Neural cell (in vitro differentiated cells): ENCODE data around the gene COL20A1. TPM values are rescaled to one million over a fixed set of nuclear protein-coding genes. Genes with fewer than 3 reads are reported as not detected.

Source experiments
- H2AFZ ChIP-seq: fragments of 200-600, 300-800 bp; sonication (generic), shearing (Covaris generic); 2 replicates; pipeline ENCODE4 v1.6.0; 2014; ENCODE audit warnings: low read depth, mild to moderate bottlenecking, antibody characterized with exemption, low read length, moderate library complexity
- H3F3A ChIP-seq: fragments of 200-600 bp; shearing (Covaris generic); 2 replicates; pipeline ENCODE4 v1.6.1; 2016; ENCODE audit warnings: mild to moderate bottlenecking, moderate library complexity, mixed read lengths, antibody characterized with exemption, low read length; ENCODE audit not compliant: insufficient read depth, poor library complexity, severe bottlenecking
- H3K27ac ChIP-seq: fragments of 200-600, 300-800 bp; sonication (generic), shearing (Covaris generic); 2 replicates; pipeline ENCODE4 v1.5.1; 2014; ENCODE audit warnings: mild to moderate bottlenecking, low read length, moderate library complexity
- H3K27me3 ChIP-seq: fragments of 300-800, 200-600 bp; sonication (generic), shearing (Covaris generic); 2 replicates; pipeline ENCODE4 v1.6.0; 2014; ENCODE audit warnings: mild to moderate bottlenecking, low read depth, low read length, moderate library complexity; ENCODE audit not compliant: insufficient read depth
- H3K36me3 ChIP-seq: fragments of 300-800, 200-600 bp; sonication (generic), shearing (Covaris generic); 2 replicates; pipeline ENCODE4 v1.5.1; 2014; ENCODE audit warnings: mild to moderate bottlenecking, antibody characterized with exemption, low read length, moderate library complexity; ENCODE audit not compliant: insufficient read depth
- H3K4me2 ChIP-seq: fragments of 300-800, 200-600 bp; sonication (generic), shearing (Covaris generic); 2 replicates; pipeline ENCODE4 v1.6.0; 2014; ENCODE audit warnings: mild to moderate bottlenecking, low read length
- H3K4me3 ChIP-seq: fragments of 300-800, 200-600 bp; sonication (generic), shearing (Covaris generic); 2 replicates; pipeline ENCODE4 v1.5.1; 2014; ENCODE audit warnings: mild to moderate bottlenecking, low read length, moderate library complexity
- H3K79me2 ChIP-seq: fragments of 200-600 bp; shearing (Covaris generic); replicated peaks from 2 replicates; pipeline ENCODE4 v1.6.0; 2014; ENCODE audit warnings: mild to moderate bottlenecking, low read length, moderate library complexity; ENCODE audit not compliant: insufficient read depth
- H3K9ac ChIP-seq: fragments of 300-800, 200-600 bp; sonication (generic), shearing (Covaris generic); 2 replicates; pipeline ENCODE4 v1.6.1; 2016; ENCODE audit warnings: mild to moderate bottlenecking, low read length, mixed read lengths
- H3K9me2 ChIP-seq: fragments of 200-600 bp; shearing (Covaris generic); 2 replicates; pipeline ENCODE4 v1.6.1; 2016; ENCODE audit warnings: mild to moderate bottlenecking, low read length, mixed read lengths; ENCODE audit not compliant: insufficient read depth
- H3K9me3 ChIP-seq: fragments of 200-600, 300-800 bp; sonication (generic), shearing (Covaris generic); 2 replicates; pipeline ENCODE4 v1.6.1; 2016; ENCODE audit warnings: mild to moderate bottlenecking, mixed run types, low read length, moderate library complexity, mixed read lengths
- H4K20me1 ChIP-seq: fragments of 200-600 bp; shearing (Covaris generic); 2 replicates; pipeline ENCODE4 v1.6.1; 2016; ENCODE audit warnings: mild to moderate bottlenecking, mixed run types; ENCODE audit not compliant: insufficient read depth
- CTCF ChIP-seq: fragments of 450-650 bp; IDR thresholded peaks from 2 replicates; pipeline ENCODE4 v1.5.1; 2014; ENCODE audit warnings: antibody characterized with exemption, mild to moderate bottlenecking, moderate library complexity; ENCODE audit not compliant: poor library complexity, severe bottlenecking
- EP300 ChIP-seq: fragments of 450-650 bp; conservative IDR thresholded peaks from 2 replicates; pipeline ENCODE4 v1.6.1; 2014; ENCODE audit warnings: antibody characterized with exemption, mild to moderate bottlenecking, moderate library complexity; ENCODE audit not compliant: poor library complexity, severe bottlenecking
- EZH2 ChIP-seq: fragments of 200-600, 300-800 bp; shearing (Covaris generic), sonication (generic); IDR thresholded peaks from 2 replicates; pipeline ENCODE4 v1.6.1; 2014; ENCODE audit warnings: antibody characterized with exemption, low read length, borderline replicate concordance, mild to moderate bottlenecking; ENCODE audit not compliant: insufficient read depth, poor library complexity, severe bottlenecking
- MXI1 ChIP-seq: fragments of 450-650 bp; conservative IDR thresholded peaks from 2 replicates; pipeline ENCODE4 v1.6.1; 2014; ENCODE audit warnings: antibody characterized with exemption, mild to moderate bottlenecking; ENCODE audit not compliant: poor library complexity, severe bottlenecking
- POLR2AphosphoS5 ChIP-seq: IDR thresholded peaks from 2 replicates; pipeline ENCODE4 v1.6.1; 2012
- RAD21 ChIP-seq: fragments of 450-650 bp; conservative IDR thresholded peaks from 2 replicates; pipeline ENCODE4 v1.6.1; 2014; ENCODE audit warnings: antibody characterized with exemption, mild to moderate bottlenecking, moderate library complexity
- REST ChIP-seq: IDR thresholded peaks from 2 replicates; pipeline ENCODE4 v1.6.1; 2012; ENCODE audit warnings: borderline replicate concordance
- SMC3 ChIP-seq: fragments of 450-650 bp; conservative IDR thresholded peaks from 2 replicates; pipeline ENCODE4 v1.6.1; 2014; ENCODE audit warnings: antibody characterized with exemption, mild to moderate bottlenecking, moderate library complexity; ENCODE audit not compliant: poor library complexity
- TAF1 ChIP-seq: IDR thresholded peaks from 2 replicates; pipeline ENCODE4 v1.6.1; 2012; ENCODE audit warnings: low read depth
- polyA plus RNA-seq: library from polyadenylated mRNA; depleted of rRNA; stranded (reverse); fragments of >200 nt; gene quantifications from 2 replicates; pipeline ENCODE4 v1.2.3, GENCODE V29; 2014

The COL20A1 gene
- polyA plus RNA-seq, 1 donor from 2014 or later: 1.1 TPM

GRCh38 chr20:63254606-63255384 lies 38.2 kb upstream of the COL20A1 start:
- Histone ChIP-seq H3K27ac (no peak overlapping the region), H3K27me3 (peaks cover 19% of the 10 kb centered on the region), H3K9ac (peak overlapping the region; percentile 47), H4K20me1 (no peaks in the 10 kb centered on the region), H3K36me3 (no peaks in the 10 kb centered on the region), H3K9me3 (no peaks in the 10 kb centered on the region), H2AFZ (no peak overlapping the region), H3K4me2 (no peak overlapping the region), H3K4me3 (peak overlapping the region; percentile 60), H3F3A (no peaks in the 10 kb centered on the region), H3K9me2 (no peaks in the 10 kb centered on the region), H3K79me2 (peaks cover 16% of the 10 kb centered on the region)
- no peak for TF ChIP-seq SMC3
- TF ChIP-seq CTCF: no peak
- no peak for TF ChIP-seq RAD21
- no peak for TF ChIP-seq TAF1
- TF ChIP-seq EZH2: no peak
- no peak for TF ChIP-seq MXI1
- TF ChIP-seq REST: no peak
- no peak for TF ChIP-seq POLR2AphosphoS5
- TF ChIP-seq EP300: no peak

GRCh38 chr20:63255931-63256704 lies 36.9 kb upstream of the COL20A1 start:
- no peak for TF ChIP-seq EZH2
- peak; percentile 13 for TF ChIP-seq CTCF
- TF ChIP-seq MXI1: no peak
- H3K27ac ChIP-seq: no peak overlapping the region
- H3K79me2 ChIP-seq: peaks cover 16% of the 10 kb centered on the region
- H3K9me3 ChIP-seq: no peaks in the 10 kb centered on the region
- no peak overlapping the region for H3K4me3 ChIP-seq
- no peaks in the 10 kb centered on the region for H4K20me1 ChIP-seq
- peaks cover 19% of the 10 kb centered on the region for H3K27me3 ChIP-seq
- no peaks in the 10 kb centered on the region for H3K9me2 ChIP-seq
- no peak overlapping the region for H3K4me2 ChIP-seq
- no peak overlapping the region for H2AFZ ChIP-seq
- no peak overlapping the region for H3K9ac ChIP-seq
- no peaks in the 10 kb centered on the region for H3K36me3 ChIP-seq
- H3F3A ChIP-seq: no peaks in the 10 kb centered on the region
